HepG2 (cell line): ENCODE results near the gene CENPP. TPM values are rescaled to one million over a fixed set of nuclear protein-coding genes. Genes with fewer than 3 reads are reported as not detected.
A peak's percentile ranks its signal among the peaks of the same experiment; 100 is the strongest.

ENCODE experiments used
- ETV6 ChIP-seq: sonication (generic); formaldehyde crosslinking; conservative IDR thresholded peaks from 2 replicates; pipeline ENCODE4 v1.4.0; 2020; ENCODE audit warnings: missing genetic modification reagents
- FOXA3 ChIP-seq: IDR thresholded peaks from 2 replicates; pipeline ENCODE4 v1.6.1; 2016; ENCODE audit warnings: missing genetic modification reagents, missing compliant biosample characterization
- HDAC1 ChIP-seq: sonication (generic); formaldehyde crosslinking; IDR thresholded peaks from 2 replicates; pipeline ENCODE4 v1.5.1; 2020; ENCODE audit warnings: mild to moderate bottlenecking, missing genetic modification reagents
- HMG20B ChIP-seq: conservative IDR thresholded peaks from 2 replicates; pipeline ENCODE4 v1.6.1; 2016; ENCODE audit warnings: missing genetic modification reagents, missing compliant biosample characterization
- KAT2B ChIP-seq: fragments of 150-350 bp; IDR thresholded peaks from 2 replicates; pipeline ENCODE4 v1.6.1; 2014; ENCODE audit warnings: low read depth, low read length, borderline replicate concordance
- KDM2A ChIP-seq: sonication (generic); formaldehyde crosslinking; IDR thresholded peaks from 2 replicates; pipeline ENCODE4 v1.4.0; 2020; ENCODE audit warnings: low read depth, missing genetic modification reagents, borderline replicate concordance
- KDM5A ChIP-seq: fragments of 200-600 bp; sonication (generic); IDR thresholded peaks from 2 replicates; pipeline ENCODE4 v1.7.0; 2018; ENCODE audit warnings: antibody characterized with exemption, mild to moderate bottlenecking, low read length, borderline replicate concordance
- KLF13 ChIP-seq: sonication (generic); formaldehyde crosslinking; IDR thresholded peaks from 2 replicates; pipeline ENCODE4 v1.4.0; 2020; ENCODE audit warnings: mild to moderate bottlenecking, missing genetic modification reagents
- MEIS1 ChIP-seq: sonication (generic); formaldehyde crosslinking; IDR thresholded peaks from 2 replicates; pipeline ENCODE4 v1.9.0; 2021; ENCODE audit warnings: mild to moderate bottlenecking, missing genetic modification reagents, moderate library complexity, borderline replicate concordance
- PHF8 ChIP-seq: sonication (generic); formaldehyde crosslinking; IDR thresholded peaks from 2 replicates; pipeline ENCODE4 v1.5.0; 2020; ENCODE audit warnings: missing genetic modification reagents
- SP2 ChIP-seq: sonication (generic); formaldehyde crosslinking; IDR thresholded peaks from 2 replicates; pipeline ENCODE4 v1.5.1; 2020; ENCODE audit warnings: mild to moderate bottlenecking, missing genetic modification reagents
- SPEN ChIP-seq: sonication (generic); formaldehyde crosslinking; IDR thresholded peaks from 2 replicates; pipeline ENCODE4 v1.5.1; 2020; ENCODE audit warnings: low read depth, mild to moderate bottlenecking, missing genetic modification reagents
- SRSF1 ChIP-seq: fragments of 200-400 bp; formaldehyde crosslinking; optimal IDR thresholded peaks from 2 replicates; pipeline ENCODE3; 2017; ENCODE audit warnings: mild to moderate bottlenecking, low read depth, low read length, moderate library complexity
- TBX2 ChIP-seq: sonication (generic); formaldehyde crosslinking; IDR thresholded peaks from 2 replicates; pipeline ENCODE4 v1.5.0; 2020; ENCODE audit warnings: missing genetic modification reagents, mild to moderate bottlenecking, borderline replicate concordance
- ZBTB25 ChIP-seq: IDR thresholded peaks from 2 replicates; pipeline ENCODE4 v1.6.1; 2018; ENCODE audit warnings: missing genetic modification reagents
- ZMYM4 ChIP-seq: sonication (generic); formaldehyde crosslinking; IDR thresholded peaks from 2 replicates; pipeline ENCODE4 v1.8.1; 2023; ENCODE audit warnings: mild to moderate bottlenecking, missing genetic modification reagents
- ZNF512 ChIP-seq: sonication (generic); formaldehyde crosslinking; IDR thresholded peaks from 2 replicates; pipeline ENCODE4 v1.4.0; 2020; ENCODE audit warnings: mild to moderate bottlenecking, missing genetic modification reagents
- ZSCAN9 ChIP-seq: IDR thresholded peaks from 2 replicates; pipeline ENCODE4 v1.6.1; 2016; ENCODE audit warnings: borderline replicate concordance
- polyA plus RNA-seq, 8 experiments: library from polyadenylated mRNA; depleted of rRNA in 3 of 8; stranded (reverse) in 7 of 8; unstranded in 1 of 8; fragments of >200 nt; fragmentation: Illumina TruSeq in 4 of 8; extraction: Trizol in 4 of 8; gene quantifications; 2 replicates each; pipeline versions ENCODE4 v1.2.1 to v1.2.3, GENCODE V29; 2011 to 2016; ENCODE audit warnings: low read depth in 4 of 8, missing spikeins in 1 of 8, mixed read lengths in 1 of 8; ENCODE audit not compliant: insufficient read depth in 1 of 8
- total RNA-seq, 5 experiments: library from RNA; depleted of rRNA; stranded (reverse); fragments of >200 nt; fragmentation: Illumina TruSeq; extraction: Trizol; gene quantifications; 2 replicates each; pipeline ENCODE4 v1.2.3, GENCODE V29; 2016; ENCODE audit warnings: low read depth in 1 of 5
- TF ChIP-seq, protein P1 (sequence below): sonication (generic); formaldehyde crosslinking; IDR thresholded peaks from 2 replicates; pipeline ENCODE4 v1.4.0; 2020; ENCODE audit warnings: missing genetic modification reagents, borderline replicate concordance

The CENPP gene
- total and polyA plus RNA-seq, 2 of the 13 experiments (the other 11 are each of a cell fraction or from before 2014, with no cell fraction given) = 2.0 to 11.4 TPM

DNA sequence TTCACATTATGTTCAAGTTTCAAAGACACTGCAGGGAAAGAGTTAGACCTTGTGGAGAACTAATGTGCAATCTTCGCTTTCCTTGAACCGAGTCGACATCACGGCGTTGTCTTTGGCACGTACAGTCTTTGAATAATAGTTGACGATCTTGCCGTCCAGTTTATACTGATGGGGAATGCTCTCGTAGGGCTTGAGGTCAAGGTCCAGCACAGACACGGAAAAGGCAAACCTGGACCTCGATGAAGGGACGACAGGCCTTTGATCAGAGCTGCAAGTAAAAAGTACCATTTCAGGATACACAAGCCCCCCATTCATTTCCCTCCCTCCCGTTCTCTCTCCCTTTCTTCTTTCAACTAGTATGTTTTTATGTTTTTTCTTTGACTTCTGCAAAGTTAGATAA, 290.0 kb downstream of the CENPP start (continued):
- TF ChIP-seq TBX2 (CRISPR knock-in tag) (no peak), SPEN (no peak), HDAC1 (CRISPR knock-in tag) (no peak), SRSF1 (no peak), KLF13 (CRISPR knock-in tag) (no peak), ZBTB25 (CRISPR knock-in tag) (no peak), ZSCAN9 (CRISPR knock-in tag) (no peak), ZNF512 (CRISPR knock-in tag) (no peak), MEIS1 (no peak), KAT2B (no peak), KDM2A (CRISPR knock-in tag) (no peak), HMG20B (CRISPR knock-in tag) (no peak), ZMYM4 (CRISPR knock-in tag) (no peak), PHF8 (CRISPR knock-in tag) (no peak), KDM5A (no peak), SP2 (CRISPR knock-in tag) (no peak), ETV6 (no peak), FOXA3 (CRISPR knock-in tag) (peak; percentile 41)
- TF ChIP-seq, protein P1, sequence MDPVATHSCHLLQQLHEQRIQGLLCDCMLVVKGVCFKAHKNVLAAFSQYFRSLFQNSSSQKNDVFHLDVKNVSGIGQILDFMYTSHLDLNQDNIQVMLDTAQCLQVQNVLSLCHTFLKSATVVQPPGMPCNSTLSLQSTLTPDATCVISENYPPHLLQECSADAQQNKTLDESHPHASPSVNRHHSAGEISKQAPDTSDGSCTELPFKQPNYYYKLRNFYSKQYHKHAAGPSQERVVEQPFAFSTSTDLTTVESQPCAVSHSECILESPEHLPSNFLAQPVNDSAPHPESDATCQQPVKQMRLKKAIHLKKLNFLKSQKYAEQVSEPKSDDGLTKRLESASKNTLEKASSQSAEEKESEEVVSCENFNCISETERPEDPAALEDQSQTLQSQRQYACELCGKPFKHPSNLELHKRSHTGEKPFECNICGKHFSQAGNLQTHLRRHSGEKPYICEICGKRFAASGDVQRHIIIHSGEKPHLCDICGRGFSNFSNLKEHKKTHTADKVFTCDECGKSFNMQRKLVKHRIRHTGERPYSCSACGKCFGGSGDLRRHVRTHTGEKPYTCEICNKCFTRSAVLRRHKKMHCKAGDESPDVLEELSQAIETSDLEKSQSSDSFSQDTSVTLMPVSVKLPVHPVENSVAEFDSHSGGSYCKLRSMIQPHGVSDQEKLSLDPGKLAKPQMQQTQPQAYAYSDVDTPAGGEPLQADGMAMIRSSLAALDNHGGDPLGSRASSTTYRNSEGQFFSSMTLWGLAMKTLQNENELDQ (CRISPR knock-in tag) = no peak
